ENCODE data around the gene COL6A2. TPM values are rescaled to one million over a fixed set of nuclear protein-coding genes. Genes with fewer than 3 reads are reported as not detected.

The COL6A2 gene
- total RNA-seq, 1 experiment from 2014 or later: 87.0 TPM

- RAD21 ChIA-PET (ENCODE audit: low non-redundant PET in 1 of 2, low total read pairs in 2 of 2, uncharacterized antibody in 2 of 2, unreplicated experiment in 2 of 2): no interaction called here
- Histone ChIP-seq H3K4me2 (ENCODE audit: low read length) (no peak overlapping the region), H3K27ac (ENCODE audit: low read depth, low read length) (no peak overlapping the region), H3K9ac (ENCODE audit: low read length) (no peak overlapping the region), H3K4me3 (replicated peaks in 1 of 2; ENCODE audit: low read depth in 1 of 2, low read length in 2 of 2) (no peak overlapping the region), H3K9me2 (ENCODE audit: insufficient read depth) (no peaks in the 10 kb centered on the region), H3K4me1 (ENCODE audit: control insufficient read depth in 1 of 2, insufficient read depth in 2 of 2, low read length in 2 of 2) (no peaks in the 10 kb centered on the region), H3K36me3 (ENCODE audit: control insufficient read depth in 1 of 2, insufficient read depth in 2 of 2, low read length in 2 of 2) (peaks cover 6 to 18% of the 10 kb centered on the region in 2 experiments; a peak in 3 of 4 replicates), H2AFZ (ENCODE audit: low read depth, low read length, poor library complexity, severe bottlenecking) (no peak overlapping the region), H3K79me2 (ENCODE audit: insufficient read depth, low read length) (no peaks in the 10 kb centered on the region), H3K27me3 (ENCODE audit: insufficient read depth, low read length) (no peaks in the 10 kb centered on the region), H3K9me3 (ENCODE audit: control insufficient read depth in 1 of 2, insufficient read depth in 1 of 2, low read depth in 1 of 2, low read length in 2 of 2) (peaks cover 3 to 7% of the 10 kb centered on the region in 2 experiments; a peak in 2 of 4 replicates), H4K20me1 (ENCODE audit: insufficient read depth) (no peaks in the 10 kb centered on the region)
- POLR2A ChIA-PET: no interaction called here
- intact Hi-C loops (cut with micrococcal nuclease): no loop called here
- DNase-seq (ENCODE audit: low read depth, low spot score) (no peak), ATAC-seq (no peak)
- CTCF ChIA-PET: no interaction called here
- TSS peak; percentile 56 for BruUV-seq (replicated peaks)
- TF ChIP-seq EGR1 (IDR thresholded peaks at IDR 0.05; ENCODE audit: low read depth) (no peak), SIN3A (IDR thresholded peaks at IDR 0.05; ENCODE audit: low read depth) (no peak), JUND (IDR thresholded peaks at IDR 0.05) (no peak), EZH2phosphoT487 (IDR thresholded peaks at IDR 0.05; ENCODE audit: borderline replicate concordance) (no peak), EZH2 (IDR thresholded peaks at IDR 0.05) (no peak), ELF1 (IDR thresholded peaks at IDR 0.05; ENCODE audit: borderline replicate concordance, low read depth) (no peak), REST (IDR thresholded peaks at IDR 0.05; ENCODE audit: low read depth) (no peak), CBX3 (IDR thresholded peaks at IDR 0.05; ENCODE audit: low read depth) (no peak), YY1 (IDR thresholded peaks at IDR 0.05; ENCODE audit: extremely low read depth, insufficient replicate concordance, low read depth, low read length) (no peak), FOSL1 (IDR thresholded peaks at IDR 0.05; ENCODE audit: low read depth) (no peak), TCF7L2 (IDR thresholded peaks at IDR 0.05; ENCODE audit: borderline replicate concordance, extremely low read depth, insufficient read depth, insufficient read length) (no peak), ZBTB33 (IDR thresholded peaks at IDR 0.05; ENCODE audit: extremely low read depth, insufficient replicate concordance, low read length) (no peak), ZNF274 (IDR thresholded peaks at IDR 0.05; ENCODE audit: low read depth, low read length) (no peak), RAD21 (IDR thresholded peaks at IDR 0.05; ENCODE audit: low read depth) (no peak), MAX (IDR thresholded peaks at IDR 0.05) (no peak), CEBPB (IDR thresholded peaks at IDR 0.05; ENCODE audit: low read depth) (no peak), POLR2A (IDR thresholded peaks at IDR 0.05; ENCODE audit: borderline replicate concordance, extremely low read depth, insufficient read depth, insufficient read length) (no peak), SP1 (IDR thresholded peaks at IDR 0.05; ENCODE audit: low read depth) (no peak)
Observed at GRCh38 chr21:46111857-46112724, 14.2 kb downstream of the COL6A2 start.

All from HCT116 (cell line).